Neuronal stem cell (in vitro differentiated cells): ENCODE data around the gene ASGR1.

ENCODE experiments used
- DNase-seq: peaks from one replicate; pipeline ENCODE4 v3.0.0-alpha.2; 2013; ENCODE audit warnings: low spot score
- H2AFZ ChIP-seq: one replicate; pipeline ENCODE4 v1.6.1; 2013; ENCODE audit warnings: mild to moderate bottlenecking, low read length, inconsistent platforms
- H2AK5ac ChIP-seq: 2 replicates; pipeline ENCODE4 v1.6.1; 2013; ENCODE audit warnings: low read depth, mild to moderate bottlenecking, inconsistent platforms, low read length, moderate library complexity, mixed read lengths
- H2BK120ac ChIP-seq: 2 replicates; pipeline ENCODE4 v1.6.1; 2013; ENCODE audit warnings: low read depth, mild to moderate bottlenecking, inconsistent platforms, low read length, moderate library complexity, mixed read lengths
- H2BK12ac ChIP-seq: one replicate; pipeline ENCODE4 v1.6.1; 2013; ENCODE audit warnings: low read length, inconsistent platforms
- H2BK15ac ChIP-seq: 2 replicates; pipeline ENCODE4 v1.6.1; 2013; ENCODE audit warnings: mild to moderate bottlenecking, low read length, inconsistent platforms, mixed read lengths
- H2BK5ac ChIP-seq: one replicate; pipeline ENCODE4 v1.6.1; 2013; ENCODE audit warnings: inconsistent platforms, mild to moderate bottlenecking, low read length, moderate library complexity
- H3K14ac ChIP-seq: one replicate; pipeline ENCODE4 v1.6.1; 2013; ENCODE audit warnings: low read length, inconsistent platforms
- H3K18ac ChIP-seq: 2 replicates; pipeline ENCODE4 v1.6.1; 2013; ENCODE audit warnings: low read length, inconsistent platforms
- H3K23ac ChIP-seq: 2 replicates; pipeline ENCODE4 v1.6.1; 2013; ENCODE audit warnings: low read depth, mild to moderate bottlenecking, mixed read lengths, low read length, inconsistent platforms; ENCODE audit not compliant: poor library complexity
- H3K27ac ChIP-seq: replicated peaks from 3 replicates; pipeline ENCODE4 v1.5.1; 2013; ENCODE audit warnings: low read length, inconsistent platforms
- H3K27me3 ChIP-seq, 3 experiments: 2 replicates each; pipeline ENCODE4 v1.6.1; 2013; ENCODE audit warnings: low read length in 3 of 3, mild to moderate bottlenecking in 2 of 3, inconsistent platforms in 1 of 3, low read depth in 1 of 3, mixed read lengths in 1 of 3, moderate library complexity in 1 of 3; ENCODE audit not compliant: control insufficient read depth in 3 of 3, insufficient read depth in 3 of 3
- H3K36me3 ChIP-seq, 2 donors: replicated peaks in 1 of 2; 2 replicates each; pipeline ENCODE4 v1.6.1; 2013; ENCODE audit warnings: low read length in 2 of 2; ENCODE audit not compliant: control insufficient read depth in 2 of 2, insufficient read depth in 2 of 2
- H3K4ac ChIP-seq: 2 replicates; pipeline ENCODE4 v1.6.1; 2013; ENCODE audit warnings: inconsistent platforms, mild to moderate bottlenecking, low read length, moderate library complexity
- H3K4me1 ChIP-seq, 2 donors: 1 replicate in 1 of 2; 2 replicates in 1 of 2; pipeline ENCODE4 v1.6.1; 2013; ENCODE audit warnings: low read length in 2 of 2, low read depth in 1 of 2; ENCODE audit not compliant: control insufficient read depth in 2 of 2, insufficient read depth in 1 of 2
- H3K4me2 ChIP-seq: one replicate; pipeline ENCODE4 v1.6.1; 2013; ENCODE audit warnings: mild to moderate bottlenecking, low read length, inconsistent platforms; ENCODE audit not compliant: insufficient read depth, poor library complexity, severe bottlenecking
- H3K4me3 ChIP-seq, 2 donors: 2 replicates each; pipeline ENCODE4 v1.5.1; 2013; ENCODE audit warnings: low read length in 2 of 2, mild to moderate bottlenecking in 2 of 2, inconsistent platforms in 1 of 2, moderate library complexity in 1 of 2
- H3K79me1 ChIP-seq: one replicate; pipeline ENCODE4 v1.6.1; 2013; ENCODE audit warnings: low read depth, mild to moderate bottlenecking, inconsistent platforms, low read length, moderate library complexity
- H3K9ac ChIP-seq: one replicate; pipeline ENCODE4 v1.6.1; 2013; ENCODE audit warnings: mild to moderate bottlenecking, low read depth, low read length, inconsistent platforms; ENCODE audit not compliant: poor library complexity
- H3K9me3 ChIP-seq, 2 donors: replicated peaks in 1 of 2; 2 replicates each; pipeline versions ENCODE3 to v1.6.1; 2013; ENCODE audit warnings: low read length in 2 of 2, mild to moderate bottlenecking in 2 of 2, inconsistent platforms in 1 of 2, low read depth in 1 of 2, mixed read lengths in 1 of 2, moderate library complexity in 1 of 2; ENCODE audit not compliant: control insufficient read depth in 2 of 2, insufficient read depth in 1 of 2
- H4K8ac ChIP-seq: one replicate; pipeline ENCODE4 v1.6.1; 2013; ENCODE audit warnings: low read depth, mild to moderate bottlenecking, inconsistent platforms, low read length, moderate library complexity
- H4K91ac ChIP-seq: one replicate; pipeline ENCODE4 v1.6.1; 2013; ENCODE audit warnings: low read length, low read depth, mild to moderate bottlenecking, inconsistent platforms; ENCODE audit not compliant: poor library complexity
- WGBS, 2 donors: extraction: QIAGEN DNeasy Blood & Tissue Kit; methylation state at CpG; one replicate each; pipeline ENCODE4 v1.1.7; 2013; ENCODE audit warnings: missing lambda C conversion rate in 2 of 2, mixed read lengths in 1 of 2; ENCODE audit not compliant: insufficient read length in 2 of 2, insufficient replicate concordance in 1 of 2; ENCODE audit errors: extremely low coverage in 2 of 2; 5-methylcytosine and 5-hydroxymethylcytosine counted together

Gene ASGR1

DNA sequence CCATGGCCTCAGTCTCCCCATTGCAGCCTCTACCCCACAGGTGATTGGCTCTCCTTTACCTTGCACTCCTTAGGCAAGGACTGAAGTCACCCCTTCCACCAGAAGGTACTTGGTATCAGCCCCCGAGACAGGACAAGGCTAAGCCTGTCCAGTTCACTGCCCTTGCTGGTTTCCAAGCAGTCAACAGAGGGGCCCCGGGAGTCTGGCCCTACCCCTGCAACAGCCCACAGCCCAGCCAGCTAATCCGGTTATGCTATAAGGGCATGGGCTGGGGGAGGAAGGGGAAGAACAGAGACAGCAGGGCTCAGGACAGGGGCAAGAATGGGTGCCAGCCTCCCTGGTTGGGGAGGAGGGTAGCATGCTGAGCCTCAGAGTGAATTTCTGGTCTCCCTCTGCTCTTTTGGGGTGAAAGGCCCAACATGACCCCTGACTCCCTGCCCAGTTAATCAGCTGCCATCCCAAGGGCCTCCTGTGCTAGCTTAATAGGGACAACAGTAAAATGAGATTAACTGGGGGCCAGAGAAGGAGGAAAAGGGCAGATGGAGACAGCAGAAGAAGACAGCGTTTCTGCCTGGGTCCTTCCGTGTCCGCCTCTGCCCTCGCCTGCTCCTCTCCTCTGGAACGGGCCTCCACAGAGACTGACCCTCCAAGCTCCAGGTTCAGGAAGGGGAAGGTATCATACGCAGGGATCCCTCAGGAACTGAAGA, 29.7 kb upstream of the ASGR1 start:
- Histone ChIP-seq H2BK120ac (no peak overlapping the region), H2AFZ (no peak overlapping the region), H3K4me3 (peak overlapping the region in 1 of 2 donors; percentile 26), H4K8ac (peak overlapping the region; percentile 92), H3K79me1 (peaks cover 8% of the 10 kb centered on the region), H3K9ac (peak overlapping the region; percentile 64), H3K4me2 (peak overlapping the region; percentile 37), H3K27ac (peak overlapping the region; percentile 44), H2BK12ac (peak overlapping the region; percentile 95), H3K4ac (peak overlapping the region; percentile 69), H3K9me3 (peaks cover 0 to 2% of the 10 kb centered on the region in 2 donors), H3K23ac (no peak overlapping the region), H3K4me1 (peaks cover 50 to 52% of the 10 kb centered on the region in 2 donors), H3K27me3 (no peaks in the 10 kb centered on the region), H2AK5ac (peak overlapping the region; percentile 77), H3K14ac (no peak overlapping the region), H2BK15ac (peak overlapping the region; percentile 8), H3K18ac (peak overlapping the region; percentile 65), H2BK5ac (no peak overlapping the region), H4K91ac (no peak overlapping the region), H3K36me3 (peaks cover 0 to 4% of the 10 kb centered on the region in 2 donors)
- no peak for DNase-seq
- WGBS, 2 donors = no CpG with 5 or more reads among the region's 9 CpGs

DNA sequence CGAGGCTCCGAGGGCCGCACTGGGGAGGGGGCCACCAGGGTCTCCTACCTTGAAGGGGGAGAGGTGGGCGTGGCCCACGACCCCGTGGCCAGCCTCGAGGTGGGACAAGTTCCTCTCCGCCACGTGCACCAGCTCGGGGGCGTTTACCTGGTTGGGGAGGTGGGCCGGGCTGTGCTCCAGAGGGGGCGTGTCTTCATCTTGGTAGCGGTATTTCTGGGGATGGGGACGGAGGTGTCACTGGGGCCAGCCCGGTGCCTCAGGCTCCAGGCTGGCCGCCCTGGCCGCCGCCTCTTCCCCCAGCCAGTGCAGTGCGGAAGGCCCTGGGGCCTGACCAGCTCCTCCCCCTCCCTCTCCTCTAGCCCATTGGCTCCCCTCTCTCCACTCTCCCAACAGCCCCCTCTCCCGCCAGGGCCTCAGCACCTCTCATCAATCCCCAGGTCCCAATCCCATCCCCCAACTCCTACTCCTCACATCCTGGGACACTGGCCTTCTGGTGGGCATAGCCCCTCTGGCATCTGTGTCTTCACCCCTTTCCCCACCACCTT, 28.9 kb upstream of the ASGR1 start:
- Histone ChIP-seq H3K4me3 (no peak overlapping the region), H2AFZ (no peak overlapping the region), H2BK5ac (no peak overlapping the region), H2AK5ac (peak overlapping the region; percentile 66), H3K4me1 (peaks cover 45 to 48% of the 10 kb centered on the region in 2 donors), H2BK12ac (peak overlapping the region; percentile 95), H4K8ac (no peak overlapping the region), H3K14ac (no peak overlapping the region), H3K4me2 (peak overlapping the region; percentile 37), H3K36me3 (peaks cover 7 to 12% of the 10 kb centered on the region in 2 donors), H4K91ac (no peak overlapping the region), H3K27me3 (no peaks in the 10 kb centered on the region), H3K18ac (peak overlapping the region; percentile 70), H3K23ac (no peak overlapping the region), H2BK15ac (peak overlapping the region; percentile 8), H3K9ac (peak overlapping the region; percentile 51), H3K27ac (peak overlapping the region; percentile 44), H2BK120ac (no peak overlapping the region), H3K9me3 (peaks cover 0 to 2% of the 10 kb centered on the region in 2 donors), H3K79me1 (peaks cover 8% of the 10 kb centered on the region), H3K4ac (peak overlapping the region; percentile 69)
- no peak for DNase-seq
- no CpG with 5 or more reads among the region's 21 CpGs for WGBS, 2 donors

GRCh38 chr17:7207120-7208001, 28.2 kb upstream of the ASGR1 start:
- Histone ChIP-seq H3K23ac (peak overlapping the region; percentile 96), H2AK5ac (peak overlapping the region; percentile 67), H3K9me3 (peaks cover 0 to 3% of the 10 kb centered on the region in 2 donors), H3K27me3 (no peaks in the 10 kb centered on the region), H4K8ac (no peak overlapping the region), H2BK15ac (peak overlapping the region; percentile 59), H3K9ac (peak overlapping the region; percentile 80), H2BK120ac (no peak overlapping the region), H2BK5ac (no peak overlapping the region), H3K4me3 (peak overlapping the region in 1 of 2 donors; percentile 66), H3K4ac (peak overlapping the region; percentile 71), H3K79me1 (peaks cover 8% of the 10 kb centered on the region), H2AFZ (no peak overlapping the region), H4K91ac (peak overlapping the region; percentile 79), H3K4me2 (peak overlapping the region; percentile 37), H3K18ac (peak overlapping the region; percentile 88), H3K27ac (peak overlapping the region; percentile 52), H3K14ac (peak overlapping the region; percentile 79), H3K36me3 (peaks cover 14 to 20% of the 10 kb centered on the region in 2 donors), H3K4me1 (peaks cover 45 to 48% of the 10 kb centered on the region in 2 donors), H2BK12ac (peak overlapping the region; percentile 95)
- DNase-seq = no peak
- no CpG with 5 or more reads among the region's 24 CpGs for WGBS, 2 donors
